ENCODE measurements around the gene SP9. TPM values are rescaled to one million over a fixed set of nuclear protein-coding genes. Genes with fewer than 3 reads are reported as not detected.

SP9 gene
- total RNA-seq, 1 experiment from 2014 or later, result 2.9 TPM

GRCh38 chr2:174300114-174300513, 34.6 kb upstream of the SP9 start:
- H3K27ac Mint-ChIP-seq (ENCODE audit: unreplicated experiment), result no peak overlapping the region
- intact Hi-C loops (cut with micrococcal nuclease; ENCODE audit: unreplicated experiment), result loop anchor here (2.0 kb wide), 1 partner anchor 25 kb away; no protein-coding TSS in a partner anchor
- H3K27me3 Mint-ChIP-seq (ENCODE audit: insufficient read depth, unreplicated experiment), result peaks cover 3% of the 10 kb centered on the region
- DNase-seq, result no peak
- Histone ChIP-seq H3K27me3 (replicated peaks; ENCODE audit: control insufficient read depth, insufficient read depth, low read length) (no peaks in the 10 kb centered on the region), H3K36me3 (ENCODE audit: control insufficient read depth, insufficient read depth, low read length) (no peaks in the 10 kb centered on the region), H3K4me3 (ENCODE audit: low read depth, low read length) (no peak overlapping the region), H3K9me3 (no peaks in the 10 kb centered on the region), H3K4me1 (peaks cover 8% of the 10 kb centered on the region; the same call in 1 of the 2 replicates)
- CTCF ChIA-PET, result no interaction called here
- no peaks in the 10 kb centered on the region for H3K36me3 Mint-ChIP-seq (ENCODE audit: insufficient read depth, unreplicated experiment)
- H3K9me3 Mint-ChIP-seq (ENCODE audit: unreplicated experiment), result no peaks in the 10 kb centered on the region
- BruUV-seq (replicated peaks), result no TSS peak
- no peak overlapping the region for H3K4me3 Mint-ChIP-seq (ENCODE audit: unreplicated experiment)
- POLR2A ChIA-PET, result interaction anchor here (0.5 kb wide), 1 partner anchor 60 kb away, joined by 5 read pairs; no protein-coding TSS in a partner anchor
- TF ChIP-seq CTCF (IDR thresholded peaks at IDR 0.05; ENCODE audit: insufficient read depth in 1 of 2, low read depth in 1 of 2, low read length in 1 of 2, severe bottlenecking in 1 of 2, unreplicated experiment in 1 of 2), result no peak
- H3K4me1 Mint-ChIP-seq (ENCODE audit: low read depth, unreplicated experiment), result peaks cover 6% of the 10 kb centered on the region

GRCh38 chr2:174312581-174313234, 22.0 kb upstream of the SP9 start:
- POLR2A ChIA-PET, result no interaction called here
- H3K27ac Mint-ChIP-seq (ENCODE audit: unreplicated experiment), result no peak overlapping the region
- intact Hi-C loops (cut with micrococcal nuclease; ENCODE audit: unreplicated experiment), result no loop called here
- H3K4me1 Mint-ChIP-seq (ENCODE audit: low read depth, unreplicated experiment), result peaks cover 6% of the 10 kb centered on the region
- H3K36me3 ChIP-seq (ENCODE audit: control insufficient read depth, insufficient read depth, low read length), result no peaks in the 10 kb centered on the region
- no peaks in the 10 kb centered on the region for H3K27me3 ChIP-seq (replicated peaks; ENCODE audit: control insufficient read depth, insufficient read depth, low read length)
- CTCF ChIA-PET, result no interaction called here
- H3K4me3 Mint-ChIP-seq (ENCODE audit: unreplicated experiment), result no peak overlapping the region
- no peaks in the 10 kb centered on the region for H3K36me3 Mint-ChIP-seq (ENCODE audit: insufficient read depth, unreplicated experiment)
- no peaks in the 10 kb centered on the region for H3K9me3 ChIP-seq
- no peak overlapping the region for H3K4me3 ChIP-seq (ENCODE audit: low read depth, low read length)
- TF ChIP-seq CTCF (IDR thresholded peaks at IDR 0.05; ENCODE audit: insufficient read depth in 1 of 2, low read depth in 1 of 2, low read length in 1 of 2, severe bottlenecking in 1 of 2, unreplicated experiment in 1 of 2), result no peak
- H3K27me3 Mint-ChIP-seq (ENCODE audit: insufficient read depth, unreplicated experiment), result peaks cover 19% of the 10 kb centered on the region
- H3K9me3 Mint-ChIP-seq (ENCODE audit: unreplicated experiment), result no peaks in the 10 kb centered on the region
- no TSS peak for BruUV-seq (replicated peaks)
- DNase-seq, result no peak
- H3K4me1 ChIP-seq, result no peaks in the 10 kb centered on the region

- H3K9me3 Mint-ChIP-seq (ENCODE audit: unreplicated experiment), result no peaks in the 10 kb centered on the region
- H3K4me3 Mint-ChIP-seq (ENCODE audit: unreplicated experiment), result no peak overlapping the region
- Histone ChIP-seq H3K4me3 (ENCODE audit: low read depth, low read length) (no peak overlapping the region), H3K9me3 (no peaks in the 10 kb centered on the region), H3K4me1 (0 out of 2 replicates have a peak, but pooled peaks cover 2% of the 10 kb centered on the region), H3K36me3 (ENCODE audit: control insufficient read depth, insufficient read depth, low read length) (no peaks in the 10 kb centered on the region), H3K27me3 (replicated peaks; ENCODE audit: control insufficient read depth, insufficient read depth, low read length) (no peaks in the 10 kb centered on the region)
- TF ChIP-seq CTCF (IDR thresholded peaks at IDR 0.05; ENCODE audit: insufficient read depth in 1 of 2, low read depth in 1 of 2, low read length in 1 of 2, severe bottlenecking in 1 of 2, unreplicated experiment in 1 of 2), result no peak
- DNase-seq, result no peak
- no peak overlapping the region for H3K27ac Mint-ChIP-seq (ENCODE audit: unreplicated experiment)
- peaks cover 11% of the 10 kb centered on the region for H3K27me3 Mint-ChIP-seq (ENCODE audit: insufficient read depth, unreplicated experiment)
- H3K4me1 Mint-ChIP-seq (ENCODE audit: low read depth, unreplicated experiment), result peaks cover 6% of the 10 kb centered on the region
- POLR2A ChIA-PET, result no interaction called here
- CTCF ChIA-PET, result no interaction called here
- intact Hi-C loops (cut with micrococcal nuclease; ENCODE audit: unreplicated experiment), result no loop called here
- H3K36me3 Mint-ChIP-seq (ENCODE audit: insufficient read depth, unreplicated experiment), result no peaks in the 10 kb centered on the region
- no TSS peak for BruUV-seq (replicated peaks)
These were observed 12.6 kb upstream of the SP9 start for GRCh38 chr2:174322149-174322548.

Measured in Caco-2 (cell line).